H1 (cell line): Measurements from ENCODE around the gene MRPL52. TPM values are rescaled to one million over a fixed set of nuclear protein-coding genes. Genes with fewer than 3 reads are reported as not detected.

Source experiments
- BCL11A ChIP-seq, 2 experiments: IDR thresholded peaks; one replicate each; pipeline ENCODE4 v1.6.1; 2011; ENCODE audit warnings: low read depth in 2 of 2, low read length in 2 of 2, mild to moderate bottlenecking in 2 of 2
- POLR2A ChIP-seq, 2 experiments: IDR thresholded peaks; 1 replicate in 1 of 2; 2 replicates in 1 of 2; pipeline ENCODE4 v1.6.1; 2011; ENCODE audit warnings: low read depth in 2 of 2, low read length in 2 of 2, mild to moderate bottlenecking in 2 of 2; ENCODE audit errors: control extremely low read depth in 1 of 2
- polyA plus RNA-seq, 7 experiments: library from polyadenylated mRNA; depleted of rRNA in 3 of 7; stranded (reverse) in 5 of 7; unstranded in 2 of 7; fragments of >200 nt in 5 of 7; fragments of 200-250 nt in 2 of 7; gene quantifications; 1 replicate in 5 of 7; 2 replicates in 1 of 7; 4 replicates in 1 of 7; pipeline versions ENCODE4 v1.2.1 to v1.2.3, GENCODE V29; 2011 to 2013; ENCODE audit warnings: missing spikeins in 2 of 7, mixed read lengths in 2 of 7
- total RNA-seq: library from RNA; stranded (reverse); fragmentation: NEBNext Ultra II Directional; extraction: Animal tissue kit (Norgen Biotek cat#: 25700); gene quantifications from 2 replicates; pipeline ENCODE4 v1.2.1, GENCODE V29; 2021

Gene MRPL52
- total and polyA plus RNA-seq, 2 of the 8 experiments (the other 6 are each of a cell fraction or from before 2014, with no cell fraction given) = 70.5 to 176 TPM

GRCh38 chr14:22871224-22872032 lies 41.7 kb downstream of the MRPL52 start, which contains the start of gene LRP10 (continued):
- no peak for TF ChIP-seq BCL11A (IDR thresholded peaks at IDR 0.05; ENCODE audit: low read depth in 2 of 2, low read length in 2 of 2)
- peak in 1 of 2 experiments; percentile 21; a peak in 2 of 3 replicates for TF ChIP-seq POLR2A (IDR thresholded peaks at IDR 0.05; ENCODE audit: control extremely low read depth in 1 of 2, low read depth in 2 of 2, low read length in 2 of 2)
